ENCODE results near the gene MCRIP2. TPM values are rescaled to one million over a fixed set of nuclear protein-coding genes. Genes with fewer than 3 reads are reported as not detected.

Gene MCRIP2
- total RNA-seq, 1 experiment from 2014 or later = 44.6 TPM

DNA sequence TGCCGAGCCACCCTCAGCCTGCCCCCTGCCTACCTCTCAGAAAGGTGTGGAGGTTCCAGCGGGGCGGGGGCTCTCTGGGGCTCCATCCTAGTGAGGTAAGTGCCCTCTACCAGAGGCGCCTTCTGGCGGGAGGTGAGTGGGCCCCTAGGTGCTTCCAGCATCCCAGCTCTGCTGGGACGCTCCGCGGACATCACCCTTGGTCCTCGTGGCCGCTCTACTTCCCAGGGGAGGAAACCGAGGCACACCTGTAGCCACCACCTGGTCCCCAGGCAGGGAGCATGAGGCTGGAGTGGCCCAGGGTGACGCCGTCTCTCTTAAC, 1.4 kb downstream of the MCRIP2 start:
- Mint-ChIP-seq H3K4me1 (ENCODE audit: insufficient read depth, unreplicated experiment) (peaks cover 11% of the 10 kb centered on the region), H3K4me3 (ENCODE audit: unreplicated experiment) (peak overlapping the region; percentile 77), H3K27me3 (ENCODE audit: insufficient read depth, unreplicated experiment) (no peaks in the 10 kb centered on the region), H3K27ac (ENCODE audit: low read depth, unreplicated experiment) (peak overlapping the region; percentile 59), H3K36me3 (ENCODE audit: insufficient read depth, unreplicated experiment) (peaks cover 30% of the 10 kb centered on the region), H3K9me3 (ENCODE audit: unreplicated experiment) (no peaks in the 10 kb centered on the region)
- no peak for TF ChIP-seq CTCF (IDR thresholded peaks at IDR 0.05; ENCODE audit: unreplicated experiment)
- no TSS peak for BruUV-seq (replicated peaks)
- POLR2A ChIA-PET = interaction anchor here (0.9 to 2.2 kb wide), 12 partner anchors 16 to 116 kb away, joined by 3 to 26 read pairs (median 6); partner anchors contain the start of genes CAPN15, RHBDL1, RHOT2 and STUB1
- DNase-seq (ENCODE audit: unreplicated experiment) = no peak
- intact Hi-C loops (cut with micrococcal nuclease) = no loop called here
- CTCF ChIA-PET = interaction anchor here (0.8 to 1.0 kb wide), 4 partner anchors 9 to 703 kb away, joined by 3 read pairs; partner anchors contain the start of gene RHOT2

DNA sequence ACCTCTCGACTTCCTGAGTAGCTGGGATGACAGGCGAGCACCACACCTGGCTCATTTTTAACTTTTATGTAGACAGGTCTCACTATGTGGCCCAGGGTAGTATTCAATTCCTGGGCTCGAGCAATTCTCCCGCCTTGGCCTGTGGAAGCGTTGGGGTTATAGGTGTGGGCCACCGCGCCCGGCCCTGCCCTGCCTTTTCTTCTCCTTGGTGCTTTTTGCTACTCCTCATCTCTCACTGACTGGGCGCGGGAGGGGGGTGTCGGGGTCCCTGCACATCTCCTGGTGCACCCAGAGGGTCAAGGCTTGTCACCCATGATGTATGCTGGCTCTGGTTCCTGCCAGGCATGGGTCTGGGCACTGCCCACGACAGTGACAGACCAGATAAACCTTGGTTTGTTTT, 2.9 kb downstream of the MCRIP2 start:
- H3K9me3 Mint-ChIP-seq (ENCODE audit: unreplicated experiment) = no peaks in the 10 kb centered on the region
- H3K4me1 Mint-ChIP-seq (ENCODE audit: insufficient read depth, unreplicated experiment) = peaks cover 11% of the 10 kb centered on the region
- H3K27me3 Mint-ChIP-seq (ENCODE audit: insufficient read depth, unreplicated experiment) = no peaks in the 10 kb centered on the region
- ChIA-PET CTCF (interaction anchor here (0.7 to 1.0 kb wide), 2 partner anchors 15 to 116 kb away, joined by 3 to 5 read pairs; no protein-coding TSS in a partner anchor), POLR2A (interaction anchor here (0.6 kb wide), 1 partner anchor 31 kb away, joined by 3 read pairs; the partner anchor contains the start of gene RHBDL1)
- intact Hi-C loops (cut with micrococcal nuclease) = no loop called here
- BruUV-seq (replicated peaks) = no TSS peak
- DNase-seq (ENCODE audit: unreplicated experiment) = no peak
- H3K36me3 Mint-ChIP-seq (ENCODE audit: insufficient read depth, unreplicated experiment) = peaks cover 35% of the 10 kb centered on the region
- no peak for TF ChIP-seq CTCF (IDR thresholded peaks at IDR 0.05; ENCODE audit: unreplicated experiment)
- no peak overlapping the region for H3K27ac Mint-ChIP-seq (ENCODE audit: low read depth, unreplicated experiment)
- peak overlapping the region; percentile 31 for H3K4me3 Mint-ChIP-seq (ENCODE audit: unreplicated experiment)

DNA sequence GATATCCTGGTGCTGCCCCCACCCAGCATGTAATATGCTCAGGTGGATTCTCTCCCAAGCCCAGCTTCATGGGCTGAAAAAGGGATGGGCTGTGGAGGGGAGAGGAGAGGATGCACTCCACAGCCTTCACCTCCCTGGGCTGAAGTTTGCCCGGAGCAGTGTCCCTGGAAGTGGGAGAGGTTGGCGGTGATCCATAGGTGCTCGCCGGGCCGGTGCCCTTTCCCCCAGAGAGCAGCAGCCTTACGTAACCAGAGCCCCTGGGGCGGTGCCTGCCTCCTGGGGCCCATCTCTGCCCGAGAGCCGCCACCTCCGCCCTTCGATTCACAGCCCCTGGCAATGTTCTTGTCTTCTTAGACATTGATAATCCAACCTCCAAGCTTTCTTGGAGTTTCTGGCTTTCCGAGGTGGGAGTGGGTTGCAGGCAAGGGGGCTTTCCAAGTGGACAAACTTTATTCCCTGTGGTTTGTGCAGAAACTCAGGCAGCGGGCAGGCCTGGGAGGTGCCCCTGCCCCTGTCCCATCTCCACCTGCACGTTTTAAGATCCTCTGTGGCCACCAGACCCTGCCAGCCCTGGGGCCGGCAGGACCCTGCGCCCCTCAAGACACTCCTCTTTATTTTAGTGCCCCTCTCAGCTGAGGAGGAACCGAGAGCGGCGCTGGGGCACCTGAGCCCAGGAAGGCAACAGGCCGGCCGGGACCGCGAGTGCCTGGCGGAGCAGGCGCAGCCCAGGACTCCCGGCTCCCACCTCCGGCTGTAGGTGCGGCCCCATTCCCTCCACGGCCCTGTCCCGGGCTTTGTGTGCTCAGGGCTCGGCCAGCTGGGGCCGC, 4.4 kb downstream of the MCRIP2 start:
- H3K4me1 Mint-ChIP-seq (ENCODE audit: insufficient read depth, unreplicated experiment) = peaks cover 17% of the 10 kb centered on the region
- H3K27ac Mint-ChIP-seq (ENCODE audit: low read depth, unreplicated experiment) = peak overlapping the region; percentile 68
- no peak for TF ChIP-seq CTCF (IDR thresholded peaks at IDR 0.05; ENCODE audit: unreplicated experiment)
- H3K9me3 Mint-ChIP-seq (ENCODE audit: unreplicated experiment) = no peaks in the 10 kb centered on the region
- ChIA-PET CTCF (no interaction called here), POLR2A (interaction anchor here (0.6 to 1.2 kb wide), 2 partner anchors 9 to 20 kb away, joined by 3 read pairs; no protein-coding TSS in a partner anchor)
- peak; percentile 69 for DNase-seq (ENCODE audit: unreplicated experiment)
- H3K27me3 Mint-ChIP-seq (ENCODE audit: insufficient read depth, unreplicated experiment) = no peaks in the 10 kb centered on the region
- intact Hi-C loops (cut with micrococcal nuclease) = no loop called here
- H3K4me3 Mint-ChIP-seq (ENCODE audit: unreplicated experiment) = peak overlapping the region; percentile 31
- BruUV-seq (replicated peaks) = no TSS peak
- H3K36me3 Mint-ChIP-seq (ENCODE audit: insufficient read depth, unreplicated experiment) = peaks cover 35% of the 10 kb centered on the region

DNA sequence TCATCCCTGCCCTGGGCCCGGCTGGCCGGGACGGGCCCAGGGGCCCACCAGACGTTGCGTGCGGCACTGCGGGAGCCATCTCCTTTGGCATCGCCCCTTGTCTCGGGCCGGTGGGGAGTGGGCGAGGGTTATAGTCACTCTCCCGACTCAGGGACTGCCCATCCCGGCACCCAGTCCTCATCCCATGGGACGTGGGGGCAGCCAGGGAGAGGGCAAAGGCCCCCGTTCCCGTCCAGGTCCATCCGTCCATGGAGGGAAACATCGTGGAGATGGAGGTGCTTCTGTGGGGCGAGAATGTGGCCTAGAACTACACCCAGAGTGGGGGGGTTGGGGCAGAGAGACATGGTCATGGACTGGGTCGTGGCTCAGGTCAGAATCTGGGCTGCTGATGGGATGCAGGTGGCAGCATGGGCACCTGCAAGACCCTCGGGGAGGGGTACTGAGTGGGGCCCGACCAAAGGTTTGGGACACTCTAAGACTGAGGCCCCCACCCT, 5.1 kb downstream of the MCRIP2 start:
- peaks cover 17% of the 10 kb centered on the region for H3K4me1 Mint-ChIP-seq (ENCODE audit: insufficient read depth, unreplicated experiment)
- ChIA-PET CTCF (no interaction called here), POLR2A (interaction anchor here (1.7 kb wide), 1 partner anchor 10 kb away, joined by 15 read pairs; the partner anchor contains the start of gene METTL26)
- BruUV-seq (replicated peaks) = no TSS peak
- intact Hi-C loops (cut with micrococcal nuclease) = no loop called here
- DNase-seq (ENCODE audit: unreplicated experiment) = no peak
- TF ChIP-seq CTCF (IDR thresholded peaks at IDR 0.05; ENCODE audit: unreplicated experiment) = no peak
- H3K27me3 Mint-ChIP-seq (ENCODE audit: insufficient read depth, unreplicated experiment) = no peaks in the 10 kb centered on the region
- peaks cover 35% of the 10 kb centered on the region for H3K36me3 Mint-ChIP-seq (ENCODE audit: insufficient read depth, unreplicated experiment)
- no peaks in the 10 kb centered on the region for H3K9me3 Mint-ChIP-seq (ENCODE audit: unreplicated experiment)
- H3K27ac Mint-ChIP-seq (ENCODE audit: low read depth, unreplicated experiment) = no peak overlapping the region
- peak overlapping the region; percentile 38 for H3K4me3 Mint-ChIP-seq (ENCODE audit: unreplicated experiment)
